HG03108 (cell line): Measurements from ENCODE around the gene FGF2.
"Not testable (repeated sequence)": the region's sequence is repeated elsewhere in the genome, so short reads cannot be mapped to it uniquely, and the experiment has no call there.

Experiments used
- ATAC-seq: cut with Tn5 transposase; IDR thresholded peaks from one replicate; pipeline ENCODE4 v1.9.1; 2021; ENCODE audit warnings: moderate library complexity; ENCODE audit not compliant: unreplicated experiment

FGF2 gene

GRCh38 chr4:122844391-122844790, 17.8 kb downstream of the FGF2 start:
- not testable (repeated sequence) for ATAC-seq

GRCh38 chr4:122845066-122845465, 18.4 kb downstream of the FGF2 start:
- no peak for ATAC-seq

- ATAC-seq, result peak; percentile 56
Observed at GRCh38 chr4:122845760-122846159, 19.1 kb downstream of the FGF2 start.

GRCh38 chr4:122847931-122848330, 21.3 kb downstream of the FGF2 start:
- ATAC-seq, result no peak

- not testable (repeated sequence) for ATAC-seq
Observed at GRCh38 chr4:122849789-122850188, 23.2 kb downstream of the FGF2 start.

- ATAC-seq, result no peak
Observed at GRCh38 chr4:122851568-122851967, 24.9 kb downstream of the FGF2 start.

- no peak for ATAC-seq
Observed at GRCh38 chr4:122854447-122855352, 28.1 kb downstream of the FGF2 start.

- no peak for ATAC-seq
Observed at GRCh38 chr4:122855353-122855890, 28.8 kb downstream of the FGF2 start.

- ATAC-seq, result no peak
Observed at GRCh38 chr4:122857160-122857559, 30.5 kb downstream of the FGF2 start.

- no peak for ATAC-seq
Observed at GRCh38 chr4:122858705-122859104, 32.1 kb downstream of the FGF2 start.

- ATAC-seq, result no peak
Observed at GRCh38 chr4:122861172-122861943, 34.7 kb downstream of the FGF2 start.

GRCh38 chr4:122863639-122864038, 37.0 kb downstream of the FGF2 start:
- no peak for ATAC-seq

GRCh38 chr4:122865425-122865824, 38.8 kb downstream of the FGF2 start:
- ATAC-seq, result no peak

GRCh38 chr4:122868235-122868634, 41.6 kb downstream of the FGF2 start:
- ATAC-seq, result not testable (repeated sequence)

- no peak for ATAC-seq
Observed at GRCh38 chr4:122873146-122873545, 46.5 kb downstream of the FGF2 start.

GRCh38 chr4:122873821-122874593, 47.4 kb downstream of the FGF2 start:
- ATAC-seq, result no peak

- no peak for ATAC-seq
Observed at GRCh38 chr4:122875949-122876348, 49.3 kb downstream of the FGF2 start.

- ATAC-seq, result no peak
Observed at GRCh38 chr4:122876456-122876855, 49.8 kb downstream of the FGF2 start.

- no peak for ATAC-seq
Observed at GRCh38 chr4:122879001-122879400, 52.4 kb downstream of the FGF2 start.

- no peak for ATAC-seq
Observed at GRCh38 chr4:122882857-122883735, 56.5 kb downstream of the FGF2 start.
